ENCODE results near the gene THAP10. TPM values are rescaled to one million over a fixed set of nuclear protein-coding genes. Genes with fewer than 3 reads are reported as not detected.

The THAP10 gene
- total and polyA plus RNA-seq, 12 donors, result 0.97 to 5.6 (median 3.7) TPM

DNA sequence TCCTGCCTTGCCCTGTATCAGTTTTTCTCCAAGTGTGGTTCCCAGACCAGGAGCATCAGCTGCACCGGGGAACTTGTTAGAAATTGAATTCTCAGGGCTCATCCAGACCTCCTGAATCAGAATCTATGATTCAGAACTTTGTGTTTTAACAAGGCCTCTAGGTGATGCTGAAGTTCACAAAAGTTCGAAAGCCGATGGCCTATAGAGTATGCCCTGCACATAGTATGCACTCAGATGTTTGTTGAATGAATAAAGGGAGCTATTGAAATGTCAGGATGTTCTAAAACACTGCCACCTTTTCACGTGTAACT, 37.6 kb downstream of the THAP10 start:
- peak in 1 of 7 donors; percentile 51 for DNase-seq
- TF ChIP-seq, protein P1, sequence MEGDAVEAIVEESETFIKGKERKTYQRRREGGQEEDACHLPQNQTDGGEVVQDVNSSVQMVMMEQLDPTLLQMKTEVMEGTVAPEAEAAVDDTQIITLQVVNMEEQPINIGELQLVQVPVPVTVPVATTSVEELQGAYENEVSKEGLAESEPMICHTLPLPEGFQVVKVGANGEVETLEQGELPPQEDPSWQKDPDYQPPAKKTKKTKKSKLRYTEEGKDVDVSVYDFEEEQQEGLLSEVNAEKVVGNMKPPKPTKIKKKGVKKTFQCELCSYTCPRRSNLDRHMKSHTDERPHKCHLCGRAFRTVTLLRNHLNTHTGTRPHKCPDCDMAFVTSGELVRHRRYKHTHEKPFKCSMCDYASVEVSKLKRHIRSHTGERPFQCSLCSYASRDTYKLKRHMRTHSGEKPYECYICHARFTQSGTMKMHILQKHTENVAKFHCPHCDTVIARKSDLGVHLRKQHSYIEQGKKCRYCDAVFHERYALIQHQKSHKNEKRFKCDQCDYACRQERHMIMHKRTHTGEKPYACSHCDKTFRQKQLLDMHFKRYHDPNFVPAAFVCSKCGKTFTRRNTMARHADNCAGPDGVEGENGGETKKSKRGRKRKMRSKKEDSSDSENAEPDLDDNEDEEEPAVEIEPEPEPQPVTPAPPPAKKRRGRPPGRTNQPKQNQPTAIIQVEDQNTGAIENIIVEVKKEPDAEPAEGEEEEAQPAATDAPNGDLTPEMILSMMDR (IDR thresholded peaks at IDR 0.05), result no peak
- TF ChIP-seq POLR2A (IDR thresholded peaks at IDR 0.05), result no peak
- H3K9me3 ChIP-seq (replicated peaks in 1 of 3), result no peaks in the 10 kb centered on the region
- peak overlapping the region in 1 of 4 donors; percentile 96 for H3K4me3 ChIP-seq
- intact Hi-C loops (cut with DNase I), result no loop called here
- H3K4me1 ChIP-seq (replicated peaks in 1 of 2), result peaks cover 4 to 5% of the 10 kb centered on the region in 2 donors
- peak overlapping the region in 3 of 5 donors; percentile 24 to 91 (median 74) for H3K27ac ChIP-seq
- H3K36me3 ChIP-seq (replicated peaks in 1 of 2), result no peaks in the 10 kb centered on the region
- whole genome bisulfite sequencing, 4 donors, result 46 to 57% (median 49%) methylated on average over 4 of the region's 4 CpGs
- no peaks in the 10 kb centered on the region for H3K27me3 ChIP-seq

DNA sequence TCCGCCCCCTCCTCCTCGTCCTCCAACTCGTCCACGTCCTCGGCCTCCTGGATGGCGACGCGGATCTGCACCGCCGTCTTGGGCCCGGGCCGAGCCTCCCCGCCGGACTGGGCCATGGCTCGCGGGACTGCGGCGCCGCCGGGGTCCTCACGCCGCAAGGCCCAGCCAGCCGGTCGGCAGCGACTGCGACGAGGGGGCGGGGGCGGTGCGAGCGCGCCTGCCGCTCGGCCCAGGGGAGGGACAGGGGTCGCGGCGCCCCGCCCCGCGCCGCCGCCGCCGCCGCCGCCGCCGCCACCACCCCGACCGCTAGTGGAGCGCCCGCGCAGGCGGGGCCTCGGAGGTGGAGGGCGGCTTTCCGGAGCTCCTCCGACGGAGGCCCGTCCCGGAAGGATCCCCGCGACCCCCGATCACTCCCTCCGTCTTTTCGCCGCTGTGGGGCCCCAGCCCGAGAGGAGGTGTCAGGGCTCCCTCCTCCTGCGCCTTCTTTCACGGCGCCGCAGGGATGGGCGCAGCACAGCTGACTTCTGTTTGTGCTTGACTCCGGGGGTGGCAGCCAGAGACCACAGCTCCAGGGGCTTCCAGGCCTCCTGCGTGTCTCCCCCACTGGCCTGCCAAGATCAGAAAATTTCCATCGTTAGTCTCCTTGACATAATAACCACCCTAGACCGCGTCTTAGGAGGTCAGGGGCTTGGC, 38.1 kb downstream of the THAP10 start, which contains the start of gene LARP6:
Gene LARP6, minus strand, starts transcription at position 185 of the 693 bp plus-strand sequence. Its CDS starts 69 bp downstream, at position 116.
- Histone ChIP-seq H3K4me1 (replicated peaks in 1 of 2) (peaks cover 4 to 5% of the 10 kb centered on the region in 2 donors), H3K36me3 (replicated peaks in 1 of 2) (no peaks in the 10 kb centered on the region), H3K27ac (peak within 1 kb of the TSS in 4 of 5 donors; percentile 49 to 91 (median 64)), H3K27me3 (no peaks in the 10 kb centered on the region), H3K9me3 (replicated peaks in 1 of 3) (no peaks in the 10 kb centered on the region), H3K4me3 (peak within 1 kb of the TSS in 3 of 4 donors; percentile 49 to 96 (median 51))
- intact Hi-C loops (cut with DNase I), result no loop called here
- peak; percentile 37 to 74 for TF ChIP-seq POLR2A (IDR thresholded peaks at IDR 0.05)
- TF ChIP-seq, protein P1 (IDR thresholded peaks at IDR 0.05), result peak in 1 of 6 experiments; percentile 1
- peak in 6 of 7 donors; percentile 28 to 60 (median 44) for DNase-seq
- WGBS, 4 donors, result 0 to 4% (median 1%) methylated on average over 4 to 77 of the region's 78 CpGs

DNA sequence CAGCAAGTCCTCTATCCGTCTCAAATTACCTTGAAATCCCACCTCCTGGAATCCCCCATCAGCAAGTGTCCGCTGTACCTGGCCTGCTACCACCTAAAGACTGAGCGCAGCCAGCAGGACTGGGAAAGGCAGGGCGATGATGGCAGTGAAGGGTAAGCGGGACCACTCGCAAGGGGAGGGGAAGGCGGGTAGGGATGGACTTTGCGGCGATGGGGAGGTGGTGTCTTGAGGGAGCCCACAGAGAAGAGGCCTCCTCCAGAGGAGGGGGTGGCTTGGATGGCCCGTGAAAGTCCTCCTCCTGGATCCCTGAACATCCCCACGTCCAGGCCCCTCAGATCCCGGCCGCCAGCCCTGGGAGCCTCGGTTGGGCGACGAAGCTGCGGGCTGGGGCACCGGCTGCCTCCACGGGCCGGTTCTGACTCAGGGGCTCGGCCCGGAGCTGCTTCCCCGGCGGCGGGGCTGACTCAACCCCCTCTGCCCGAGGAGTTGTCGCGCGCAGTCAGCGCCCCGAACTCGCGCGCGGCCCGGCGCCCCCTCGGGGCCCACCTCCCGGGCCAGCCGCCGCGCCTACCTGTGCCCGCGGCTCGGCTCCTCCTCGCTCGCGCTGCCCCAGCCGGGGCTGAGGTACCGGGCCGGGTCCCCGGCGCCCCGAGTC, 38.8 kb downstream of the THAP10 start:
- DNase-seq, result peak in 6 of 7 donors; percentile 18 to 52 (median 35)
- no peaks in the 10 kb centered on the region for H3K9me3 ChIP-seq (replicated peaks in 1 of 3)
- TF ChIP-seq, protein P1 (IDR thresholded peaks at IDR 0.05), result no peak
- TF ChIP-seq POLR2A (IDR thresholded peaks at IDR 0.05), result no peak
- intact Hi-C loops (cut with DNase I), result no loop called here
- no peaks in the 10 kb centered on the region for H3K27me3 ChIP-seq
- 8 to 51% (median 19%) methylated on average over 9 to 54 of the region's 54 CpGs for WGBS, 4 donors
- H3K27ac ChIP-seq, result peak overlapping the region in 4 of 5 donors; percentile 49 to 91 (median 64)
- H3K4me1 ChIP-seq (replicated peaks in 1 of 2), result peaks cover 4 to 5% of the 10 kb centered on the region in 2 donors
- H3K36me3 ChIP-seq (replicated peaks in 1 of 2), result no peaks in the 10 kb centered on the region
- peak overlapping the region in 3 of 4 donors; percentile 49 to 96 (median 51) for H3K4me3 ChIP-seq

DNA sequence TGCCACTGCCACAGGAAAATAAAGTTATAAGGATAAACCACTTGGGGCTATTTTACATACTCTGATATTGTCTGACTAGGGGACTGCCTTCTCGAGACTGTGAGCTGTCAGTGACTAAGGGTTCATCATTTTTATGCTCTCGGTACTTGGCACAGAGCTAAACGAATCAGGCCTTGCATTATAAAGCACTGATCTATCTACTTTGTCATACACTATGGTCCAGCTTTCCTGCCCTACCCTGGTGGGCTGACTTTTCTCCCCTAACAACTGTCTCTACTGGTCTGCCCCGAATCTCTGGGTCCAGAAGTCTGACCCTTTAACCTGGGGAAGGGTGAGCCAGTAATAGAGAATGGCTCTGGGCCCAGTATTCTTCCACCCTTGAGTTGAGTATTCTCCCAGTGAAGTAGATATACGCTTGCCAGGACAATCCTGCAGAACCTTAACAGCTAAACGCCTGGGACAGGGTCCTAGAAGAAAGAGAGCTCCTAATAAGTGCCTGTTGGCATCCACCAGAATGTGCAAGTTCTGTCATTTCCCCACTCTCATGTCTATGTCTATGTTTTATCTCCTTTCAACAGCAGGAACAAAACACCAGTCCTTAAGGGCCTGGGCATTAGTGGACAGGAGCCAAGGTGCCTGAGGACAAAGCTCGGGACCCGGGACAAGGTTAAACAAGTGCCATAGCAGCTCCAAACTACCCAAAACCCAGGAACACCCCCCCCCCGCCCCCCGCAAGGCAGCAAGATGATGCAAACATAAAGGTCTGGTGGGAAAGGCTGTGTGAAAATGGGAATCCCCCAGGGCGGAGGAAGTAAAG, 39.5 kb downstream of the THAP10 start:
- Histone ChIP-seq H3K9me3 (replicated peaks in 1 of 3) (no peaks in the 10 kb centered on the region), H3K27ac (peak overlapping the region in 2 of 5 donors; percentile 18 to 91), H3K4me3 (peak overlapping the region in 1 of 4 donors; percentile 96), H3K27me3 (no peaks in the 10 kb centered on the region), H3K4me1 (replicated peaks in 1 of 2) (peaks cover 4 to 5% of the 10 kb centered on the region in 2 donors), H3K36me3 (replicated peaks in 1 of 2) (no peaks in the 10 kb centered on the region)
- TF ChIP-seq, protein P1 (IDR thresholded peaks at IDR 0.05), result no peak
- TF ChIP-seq POLR2A (IDR thresholded peaks at IDR 0.05), result no peak
- 52 to 69% (median 64%) methylated on average over 10 to 11 of the region's 11 CpGs for WGBS, 4 donors
- peak in 1 of 7 donors; percentile 52 for DNase-seq
- intact Hi-C loops (cut with DNase I), result no loop called here

Data from adrenal gland (tissue), 12 donors.